ENCODE results near the gene PRR33.

DNA sequence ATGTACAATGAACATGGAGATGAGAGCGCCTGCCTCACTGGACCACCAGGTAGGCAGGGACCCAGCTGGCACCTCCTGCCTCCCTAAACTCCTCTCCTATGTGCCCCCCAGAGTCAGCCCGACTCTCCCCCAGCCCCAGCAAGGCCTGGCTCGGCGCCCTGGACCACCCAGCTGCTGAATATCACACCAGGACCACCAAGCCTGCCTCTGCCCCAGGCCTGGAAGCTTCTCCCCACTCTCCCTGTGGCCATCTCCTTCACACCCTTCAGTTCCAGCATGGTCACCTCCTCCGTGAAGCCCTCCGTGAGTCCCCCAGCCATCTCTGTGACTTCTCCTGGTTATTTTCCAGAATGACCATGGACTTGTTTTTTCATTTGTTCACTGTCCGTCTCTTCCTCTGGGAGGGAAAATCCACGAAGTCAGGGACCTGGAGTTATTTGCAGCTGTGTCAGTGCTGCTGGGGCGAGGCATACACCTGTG lies 45.2 kb downstream of the PRR33 start:
- TF ChIP-seq, protein P1, sequence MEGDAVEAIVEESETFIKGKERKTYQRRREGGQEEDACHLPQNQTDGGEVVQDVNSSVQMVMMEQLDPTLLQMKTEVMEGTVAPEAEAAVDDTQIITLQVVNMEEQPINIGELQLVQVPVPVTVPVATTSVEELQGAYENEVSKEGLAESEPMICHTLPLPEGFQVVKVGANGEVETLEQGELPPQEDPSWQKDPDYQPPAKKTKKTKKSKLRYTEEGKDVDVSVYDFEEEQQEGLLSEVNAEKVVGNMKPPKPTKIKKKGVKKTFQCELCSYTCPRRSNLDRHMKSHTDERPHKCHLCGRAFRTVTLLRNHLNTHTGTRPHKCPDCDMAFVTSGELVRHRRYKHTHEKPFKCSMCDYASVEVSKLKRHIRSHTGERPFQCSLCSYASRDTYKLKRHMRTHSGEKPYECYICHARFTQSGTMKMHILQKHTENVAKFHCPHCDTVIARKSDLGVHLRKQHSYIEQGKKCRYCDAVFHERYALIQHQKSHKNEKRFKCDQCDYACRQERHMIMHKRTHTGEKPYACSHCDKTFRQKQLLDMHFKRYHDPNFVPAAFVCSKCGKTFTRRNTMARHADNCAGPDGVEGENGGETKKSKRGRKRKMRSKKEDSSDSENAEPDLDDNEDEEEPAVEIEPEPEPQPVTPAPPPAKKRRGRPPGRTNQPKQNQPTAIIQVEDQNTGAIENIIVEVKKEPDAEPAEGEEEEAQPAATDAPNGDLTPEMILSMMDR (IDR thresholded peaks at IDR 0.05; ENCODE audit: low read depth, low read length, poor library complexity, severe bottlenecking), result no peak
- TF ChIP-seq EZH2phosphoT487 (IDR thresholded peaks at IDR 0.05; ENCODE audit: borderline replicate concordance, low read length), result no peak
